Activated CD8-positive, alpha-beta memory T cell treated with anti-CD3 and anti-CD28 coated beads for 4 hours (primary cell): ENCODE measurements around the gene GFOD2.
"Not testable (repeated sequence)": the region's sequence is repeated elsewhere in the genome, so short reads cannot be mapped to it uniquely, and the experiment has no call there.

Experiments used
- DNase-seq, 2 donors: peaks; one replicate each; pipeline ENCODE4 v3.0.0-alpha.2; 2020; ENCODE audit warnings: low read depth in 2 of 2

The GFOD2 gene

DNA sequence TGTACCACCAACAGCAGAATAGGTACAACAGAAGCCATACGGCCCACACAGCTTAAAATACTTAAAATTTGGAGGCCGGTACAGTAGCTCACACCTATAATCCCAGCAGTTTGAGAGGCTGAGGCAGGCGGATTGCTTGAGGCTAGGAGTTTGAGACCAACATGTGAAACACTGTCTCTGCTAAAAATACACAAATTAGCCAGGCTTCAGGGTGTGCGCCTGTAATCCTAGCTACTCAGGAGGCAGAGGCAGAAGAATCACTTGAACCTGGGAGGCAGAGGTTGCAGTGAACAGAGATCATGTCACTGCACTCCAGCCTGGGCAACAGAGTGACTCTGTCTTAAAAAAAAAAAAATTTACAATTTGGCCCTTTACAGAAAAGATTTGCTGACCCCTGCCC lies 17.0 kb downstream of the GFOD2 start:
- no peak for DNase-seq

DNA sequence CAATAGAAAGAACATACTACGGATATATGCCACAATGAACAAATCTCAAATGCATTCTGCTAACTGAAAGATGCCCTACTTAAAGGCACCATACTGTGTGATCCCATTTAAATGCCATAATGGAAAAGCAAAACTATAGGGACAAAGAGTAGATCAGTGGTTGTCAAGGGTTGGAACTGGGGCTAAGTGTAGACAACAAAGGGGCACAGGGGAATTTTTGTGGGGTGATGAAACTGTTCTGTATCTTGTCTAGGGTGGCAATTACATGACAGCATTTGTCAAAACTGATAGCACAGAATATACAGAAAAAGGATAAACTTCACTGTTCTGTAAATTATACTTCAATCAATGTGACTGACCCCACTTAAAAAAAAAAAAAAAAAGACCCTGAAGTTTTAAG lies 17.7 kb downstream of the GFOD2 start:
- DNase-seq = no peak

- no peak for DNase-seq
Measured at GRCh38 chr16:67699265-67699664, 19.9 kb downstream of the GFOD2 start.

DNA sequence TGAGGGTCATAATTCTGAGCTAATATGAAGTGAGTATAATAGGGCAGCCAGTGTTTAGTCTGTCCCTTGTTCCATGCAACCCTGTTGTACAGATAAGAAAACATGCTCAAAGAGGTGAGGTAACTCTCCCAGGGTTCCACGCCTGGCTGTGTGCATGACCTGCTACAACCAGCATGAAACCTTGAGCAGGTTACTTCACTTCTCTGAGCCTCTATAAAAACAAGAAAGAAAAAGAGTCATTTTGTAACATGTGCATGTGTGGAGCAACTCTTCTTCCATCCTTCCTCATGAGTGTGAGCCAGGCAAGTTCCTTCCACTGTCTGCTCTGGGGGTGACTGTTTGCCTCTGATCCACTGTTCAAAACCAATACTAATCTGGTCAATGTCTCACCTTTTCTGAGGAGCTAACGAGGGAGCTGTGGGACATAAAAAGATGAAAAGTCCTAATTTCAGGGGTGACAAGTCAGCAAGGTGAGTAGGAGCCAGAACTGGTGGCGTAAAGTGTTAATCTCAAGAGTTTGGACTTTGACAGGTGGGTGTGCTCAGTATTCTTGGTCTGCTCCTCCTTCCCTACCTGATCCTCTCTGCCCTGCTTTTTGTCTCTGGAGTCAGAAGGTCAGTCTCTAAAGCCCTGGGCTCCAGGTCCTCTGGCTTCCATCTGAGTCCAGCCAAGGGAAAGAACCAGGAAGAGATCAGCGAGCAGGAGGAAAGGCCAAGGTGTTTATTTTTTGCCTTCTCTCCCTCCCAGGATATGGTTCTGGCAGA lies 21.5 kb downstream of the GFOD2 start:
- no peak for DNase-seq

- no peak for DNase-seq
Measured at GRCh38 chr16:67694611-67695010, 24.5 kb downstream of the GFOD2 start.

- DNase-seq = not testable (repeated sequence)
Measured at GRCh38 chr16:67693517-67694285, 25.4 kb downstream of the GFOD2 start.

- DNase-seq = no peak
Measured at GRCh38 chr16:67685388-67686112, 33.6 kb downstream of the GFOD2 start.

DNA sequence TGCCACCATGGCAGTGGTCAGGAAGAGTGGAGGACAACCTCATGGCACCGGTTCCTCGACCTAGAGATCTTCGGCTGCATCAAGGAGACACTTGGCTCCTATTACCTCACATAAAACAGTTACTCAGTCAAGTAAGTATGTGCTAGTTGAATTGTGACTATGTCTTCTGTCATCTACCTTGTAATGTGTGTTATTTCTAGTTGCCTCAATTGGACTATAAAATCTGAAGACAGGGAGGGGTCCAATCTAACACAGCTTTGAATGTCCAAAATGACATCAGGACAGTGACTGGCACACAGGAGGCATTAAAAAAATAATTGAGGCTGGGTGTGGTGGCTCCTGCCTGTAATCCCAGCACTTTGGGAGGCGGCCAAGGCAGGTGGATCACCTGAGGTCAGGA lies 35.3 kb downstream of the GFOD2 start:
- DNase-seq = no peak

DNA sequence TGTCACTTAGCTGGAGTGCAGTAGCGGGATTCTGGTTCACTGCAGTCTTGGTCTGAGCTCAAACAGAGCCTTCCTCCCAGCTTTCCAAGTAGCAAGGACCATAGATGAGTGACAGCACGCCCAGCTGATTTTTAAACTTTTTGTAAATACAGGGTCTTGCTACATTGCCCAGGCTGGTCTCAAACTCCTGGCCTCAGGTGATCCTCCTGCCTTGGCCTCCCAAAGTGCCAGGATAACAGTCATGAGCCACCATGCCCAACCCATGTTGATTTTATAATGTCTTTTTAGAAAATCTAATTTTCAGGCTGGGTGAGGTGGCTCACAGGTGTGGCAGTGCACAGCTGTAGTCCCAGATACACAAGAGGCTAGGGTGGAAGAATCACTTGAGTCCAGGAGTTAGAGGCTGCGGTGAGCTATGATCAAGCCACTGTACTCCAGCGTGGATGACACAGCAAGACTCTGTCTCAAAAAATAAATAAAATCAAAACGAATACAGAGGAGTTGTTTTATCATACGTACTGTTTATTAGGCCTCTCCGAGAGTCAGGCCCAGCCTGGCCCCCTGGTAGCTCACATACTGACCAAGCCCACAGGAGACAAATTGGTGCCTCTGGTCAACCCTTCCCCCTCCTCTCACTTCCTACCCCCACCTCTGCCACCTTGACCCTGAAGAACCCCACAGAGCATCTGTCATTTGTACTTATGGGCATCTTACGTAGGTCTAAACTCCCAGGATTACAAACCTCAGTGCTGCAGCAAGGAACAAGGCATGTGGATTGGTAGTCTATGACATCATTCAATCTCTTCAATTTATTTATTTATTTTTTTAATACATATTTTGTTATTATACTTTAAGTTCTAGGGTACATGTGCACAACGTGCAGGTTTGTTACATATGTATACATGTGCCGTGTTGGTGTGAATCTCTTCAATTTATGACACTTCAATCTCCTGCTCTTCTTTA lies 38.9 kb downstream of the GFOD2 start:
- no peak for DNase-seq

GRCh38 chr16:67678354-67679023 lies 40.6 kb downstream of the GFOD2 start:
- DNase-seq = no peak

DNA sequence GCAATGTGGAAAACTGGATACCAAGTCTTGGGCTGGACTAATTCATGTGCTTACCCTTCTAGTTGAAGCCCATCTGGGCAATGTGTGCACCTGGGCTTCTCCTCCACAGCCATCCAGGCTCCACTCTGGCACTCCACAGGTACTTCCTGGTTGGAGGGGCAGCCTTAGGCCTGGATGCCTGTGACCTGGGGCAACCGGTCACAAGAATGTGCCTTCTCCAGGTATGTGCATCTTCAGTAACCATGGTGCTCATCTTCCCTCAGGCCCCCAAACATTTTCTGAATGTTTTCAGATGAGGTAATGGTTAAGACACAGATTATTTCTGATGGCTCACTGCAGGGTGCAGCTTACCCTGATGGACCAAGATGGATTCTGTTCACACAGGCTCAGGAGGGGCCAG lies 41.4 kb downstream of the GFOD2 start:
- no peak for DNase-seq

GRCh38 chr16:67676939-67677338 lies 42.2 kb downstream of the GFOD2 start:
- no peak for DNase-seq

- DNase-seq = no peak
Measured at GRCh38 chr16:67676516-67676915, 42.6 kb downstream of the GFOD2 start.

DNA sequence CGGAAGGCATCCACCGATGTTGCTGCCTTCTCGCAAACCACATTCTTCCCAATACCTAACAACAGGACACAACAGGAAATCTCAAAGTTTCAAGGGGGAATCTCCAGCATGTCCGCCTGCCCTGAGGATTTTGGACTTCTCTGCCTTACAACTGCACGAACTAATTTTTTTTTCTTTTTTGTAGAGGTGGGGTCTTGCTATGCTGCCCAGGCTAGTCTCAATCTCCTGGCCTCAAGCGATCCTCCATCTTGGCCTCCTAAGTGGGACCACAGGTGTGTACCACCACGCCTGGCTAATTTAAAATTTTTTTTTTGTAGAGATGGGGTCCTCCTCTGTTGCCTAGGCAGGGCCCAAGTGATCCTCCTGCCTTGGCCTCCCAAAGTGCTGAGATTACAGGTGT lies 43.1 kb downstream of the GFOD2 start:
- no peak for DNase-seq

GRCh38 chr16:67675579-67675935 lies 43.6 kb downstream of the GFOD2 start:
- DNase-seq = no peak

DNA sequence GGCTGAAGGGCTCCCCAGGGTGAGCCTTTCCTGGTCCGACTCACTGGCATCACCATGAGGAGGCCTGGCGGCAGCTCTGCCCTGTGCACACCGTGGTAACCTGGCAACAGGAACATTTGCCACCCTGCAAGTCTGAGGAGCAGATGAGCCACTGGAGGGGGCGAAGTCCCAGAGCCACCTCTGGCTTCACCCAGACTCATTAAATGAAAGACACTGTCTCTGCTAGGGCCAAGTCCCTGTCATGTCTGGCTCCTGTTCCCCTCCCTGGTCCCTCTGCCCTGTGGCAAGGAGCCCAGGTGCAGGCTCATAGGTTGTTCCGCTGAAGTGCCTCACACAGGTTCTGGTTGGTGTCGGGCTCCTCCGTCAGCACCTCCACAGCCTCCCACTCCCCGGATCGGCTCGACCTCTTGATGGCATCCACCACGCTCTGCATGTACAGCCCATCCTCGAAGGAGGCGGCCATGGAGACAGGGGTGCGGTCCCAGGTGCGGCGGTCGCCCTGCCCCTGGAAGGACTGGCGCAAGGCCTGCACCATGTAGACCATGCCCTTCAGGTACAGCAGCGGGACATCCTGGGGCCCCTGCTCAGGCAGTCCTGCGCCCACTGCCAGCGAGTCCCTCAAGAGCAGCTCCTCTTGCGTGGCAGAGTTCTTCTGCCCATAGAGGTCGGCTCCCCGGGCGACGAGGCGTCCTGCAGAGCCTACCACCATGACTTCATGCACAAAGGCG lies 44.1 kb downstream of the GFOD2 start:
- no peak for DNase-seq

- DNase-seq = no peak
Measured at GRCh38 chr16:67673712-67674580, 45.2 kb downstream of the GFOD2 start.

- no peak for DNase-seq
Measured at GRCh38 chr16:67672739-67673662, 46.1 kb downstream of the GFOD2 start.
